Heart left ventricle (tissue), 16 donors: ENCODE measurements around the gene RPS3. TPM values are rescaled to one million over a fixed set of nuclear protein-coding genes. Genes with fewer than 3 reads are reported as not detected.

ENCODE experiments used
- ATAC-seq, 4 donors: fragments of 200-7000 bp; cut with Tn5 transposase; one replicate each; pipeline ENCODE4 v1.9.1; 2020 to 2022; ENCODE audit warnings: moderate library complexity in 4 of 4, mild to moderate bottlenecking in 3 of 4, moderate number of reproducible peaks in 1 of 4
- DNase-seq, 5 donors: peaks; one replicate each; pipeline ENCODE4 v3.0.0-alpha.2; 2020
- H3K27ac ChIP-seq, 12 donors: fragments of 200-600 bp; sonication (generic) in 4 of 12; one replicate each; pipeline versions ENCODE4 v1.5.0 to v1.8.0; 2016 to 2022; ENCODE audit warnings: mild to moderate bottlenecking in 2 of 12
- H3K27me3 ChIP-seq, 9 donors: fragments of 200-600 bp; sonication (generic) in 2 of 9; one replicate each; pipeline versions ENCODE4 v1.5.1 to v1.8.0; 2016 to 2022; ENCODE audit warnings: mild to moderate bottlenecking in 3 of 9
- H3K36me3 ChIP-seq, 9 donors: fragments of 200-600 bp; sonication (generic) in 2 of 9; one replicate each; pipeline versions ENCODE4 v1.5.0 to v1.8.0; 2018 to 2022; ENCODE audit warnings: mild to moderate bottlenecking in 2 of 9
- H3K4me1 ChIP-seq, 12 donors: fragments of 200-600 bp; sonication (generic) in 4 of 12; one replicate each; pipeline versions ENCODE4 v1.5.0 to v1.8.0; 2016 to 2022; ENCODE audit warnings: mild to moderate bottlenecking in 3 of 12
- H3K4me3 ChIP-seq, 12 donors: fragments of 200-600 bp; sonication (generic) in 4 of 12; one replicate each; pipeline versions ENCODE4 v1.5.0 to v1.8.0; 2017 to 2022; ENCODE audit warnings: mild to moderate bottlenecking in 9 of 12, moderate library complexity in 4 of 12
- H3K9me3 ChIP-seq, 12 donors: fragments of 200-600 bp; sonication (generic) in 4 of 12; one replicate each; pipeline versions ENCODE4 v1.5.0 to v1.8.0; 2016 to 2022; ENCODE audit warnings: mild to moderate bottlenecking in 1 of 12
- CTCF ChIP-seq, 12 donors: fragments of 200-600 bp; sonication (generic) in 4 of 12; IDR thresholded peaks; one replicate each; pipeline versions ENCODE4 v1.5.0 to v1.8.0; 2018 to 2022; ENCODE audit warnings: antibody characterized with exemption in 12 of 12, mild to moderate bottlenecking in 5 of 12
- POLR2A ChIP-seq, 2 donors: fragments of 450-650 bp; IDR thresholded peaks; one replicate each; pipeline ENCODE4 v1.6.1; 2017; ENCODE audit warnings: antibody characterized with exemption in 2 of 2, mild to moderate bottlenecking in 2 of 2, moderate library complexity in 2 of 2
- WGBS, 4 donors: extraction: QIAGEN DNeasy Blood & Tissue Kit in 2 of 4; methylation state at CpG; one replicate each; pipeline versions ENCODE4 v1.1.5 to v1.1.7; 2013 to 2018; 5-methylcytosine and 5-hydroxymethylcytosine counted together
- intact Hi-C, 10 donors: fragments of 100-400 bp; cut with DNase I; formaldehyde crosslinking; loops; one replicate each; pipeline versions ENCODE4 v1.11.1 to v1.14.2; 2022
- polyA plus RNA-seq, 2 donors: library from polyadenylated mRNA; stranded (reverse); fragments of 200-250 nt; gene quantifications; one replicate each; pipeline ENCODE4 v1.2.3, GENCODE V29; 2013
- total RNA-seq, 9 donors: library from RNA; depleted of rRNA in 2 of 9; stranded (reverse); fragments of >200 nt in 2 of 9; fragmentation: NEBNext Ultra II Directional in 3 of 9; extraction: Animal tissue kit (Norgen Biotek cat#: 25700) in 3 of 9; gene quantifications; one replicate each; pipeline versions ENCODE4 v1.1.0 to v1.2.4, GENCODE V29; 2016 to 2023
- donor health status: ischemic (EF 13 %, LVEDD 7.1; RV severe dilation, severe dysfunction).
- donor health status: healthy with polysubstance abuse.
- donor health status: DM: no; HTN: yes; CAD: no.
- donor health status: DM: no; HTN: no; CAD: no.
- donor health status: ischemic (EF 25% LVEDD 6.9; RV normal size, moderate dysfunction).
- donor health status: ischemic (EF 25% LVEDD 5.7; RV mildly dilated, moderate dysfunction).
- donor health status: healthy.
- donor health status: DM: yes; HTN: yes; CAD: no.
- donor health status: ischemic (EF 35%, LVEDD 5.7; RV mildly dilated, moderate dysfunction).
- donor health status: nonischemic (EF 11% LVEDD 7.7; RV severe dilation, severe dysfunction).
- donor health status: DM: yes; HTN: yes; CAD: no.
- donor health status: PGD.
- donor health status: ischemic (EF 29% LVEDD 5.4; RV normal size, mild dysfunction).
- donor health status: nonischemic (EF 23%, LVEDD 6.1; RV moderate dilation, normal function).

Gene RPS3
- total and polyA plus RNA-seq, 11 donors: 434 to 2,100 (median 990) TPM

GRCh38 chr11:75453916-75454655 lies 54.8 kb downstream of the RPS3 start:
- Histone ChIP-seq H3K4me1 (peaks cover 0 to 5% (median 0%) of the 10 kb centered on the region in 12 donors), H3K9me3 (no peaks in the 10 kb centered on the region), H3K27ac (no peak overlapping the region), H3K27me3 (no peaks in the 10 kb centered on the region), H3K4me3 (no peak overlapping the region), H3K36me3 (no peaks in the 10 kb centered on the region)
- TF ChIP-seq POLR2A (IDR thresholded peaks at IDR 0.05) (no peak), CTCF (IDR thresholded peaks at IDR 0.05) (no peak)
- DNase-seq: no peak
- no peak for ATAC-seq
- intact Hi-C loops: no loop called here
- WGBS, 4 donors: 77 to 85% (median 82%) methylated on average over 9 of the region's 9 CpGs

- 86 to 94% (median 90%) methylated on average over 4 to 5 of the region's 5 CpGs for WGBS, 4 donors
- peaks cover 0 to 5% (median 0%) of the 10 kb centered on the region in 12 donors for H3K4me1 ChIP-seq
- intact Hi-C loops: no loop called here
- DNase-seq (peak in 1 of 5 donors; percentile 18), ATAC-seq (no peak)
- TF ChIP-seq POLR2A (IDR thresholded peaks at IDR 0.05) (no peak), CTCF (IDR thresholded peaks at IDR 0.05) (no peak)
- no peaks in the 10 kb centered on the region for H3K27me3 ChIP-seq
- H3K36me3 ChIP-seq: no peaks in the 10 kb centered on the region
- H3K4me3 ChIP-seq: no peak overlapping the region
- no peak overlapping the region for H3K27ac ChIP-seq
- no peaks in the 10 kb centered on the region for H3K9me3 ChIP-seq
These were observed 55.7 kb downstream of the RPS3 start for GRCh38 chr11:75454987-75455386.

Other genes starting within 250 kb of the RPS3 start
- 100 to 1,000 TPM in 1 of 9 donors, 10 to 100 TPM in 7, 1 to 10 TPM in 1; 8.1 to 167 (median 18.6) TPM for gene SLCO2B1, start 248.4 kb upstream of the RPS3 start, total RNA-seq
- 1 to 10 TPM; 4.7 to 9.8 TPM for gene SLCO2B1, start 248.4 kb upstream of the RPS3 start, polyA plus RNA-seq
- 1 to 10 TPM in 1 of 9 donors, under 1 TPM in 4, not detected in 4; 0.08 to 1.0 (median 0.19) TPM for gene TPBGL, start 158.7 kb upstream of the RPS3 start, total RNA-seq
- under 1 TPM in 1 of 2 donors, not detected in 1; 0.07 TPM for gene TPBGL, start 158.7 kb upstream of the RPS3 start, polyA plus RNA-seq
- 10 to 100 TPM; 15.2 to 58.9 (median 29.2) TPM for gene ARRB1, start 47.9 kb upstream of the RPS3 start, total RNA-seq
- gene ARRB1, start 47.9 kb upstream of the RPS3 start, polyA plus RNA-seq: 10 to 100 TPM in 1 of 2 donors, 1 to 10 TPM in 1; 7.9 to 12.5 TPM
- 1 to 10 TPM in 1 of 9 donors, under 1 TPM in 7, not detected in 1; 0.21 to 1.1 (median 0.45) TPM for gene KLHL35, start 33.7 kb downstream of the RPS3 start, total RNA-seq
- under 1 TPM; 0.11 to 0.76 TPM for gene KLHL35, start 33.7 kb downstream of the RPS3 start, polyA plus RNA-seq
- 10 to 100 TPM in 2 of 9 donors, 1 to 10 TPM in 7; 2.0 to 12.5 (median 5.1) TPM for gene GDPD5, start 126.4 kb downstream of the RPS3 start, total RNA-seq
- gene GDPD5, start 126.4 kb downstream of the RPS3 start, polyA plus RNA-seq: 1 to 10 TPM; 4.0 to 4.8 TPM
- gene SERPINH1, start 162.7 kb downstream of the RPS3 start, total RNA-seq: 100 to 1,000 TPM in 3 of 9 donors, 10 to 100 TPM in 6; 35.7 to 211 (median 71.8) TPM
- 100 to 1,000 TPM in 1 of 2 donors, 10 to 100 TPM in 1; 32.5 to 190 TPM for gene SERPINH1, start 162.7 kb downstream of the RPS3 start, polyA plus RNA-seq